ENCODE results near the gene WDR19. TPM values are rescaled to one million over a fixed set of nuclear protein-coding genes. Genes with fewer than 3 reads are reported as not detected.

The WDR19 gene
- total and polyA plus RNA-seq, 2 of the 4 experiments (the other 2 are of a cell fraction), result 16.0 to 22.6 TPM

DNA sequence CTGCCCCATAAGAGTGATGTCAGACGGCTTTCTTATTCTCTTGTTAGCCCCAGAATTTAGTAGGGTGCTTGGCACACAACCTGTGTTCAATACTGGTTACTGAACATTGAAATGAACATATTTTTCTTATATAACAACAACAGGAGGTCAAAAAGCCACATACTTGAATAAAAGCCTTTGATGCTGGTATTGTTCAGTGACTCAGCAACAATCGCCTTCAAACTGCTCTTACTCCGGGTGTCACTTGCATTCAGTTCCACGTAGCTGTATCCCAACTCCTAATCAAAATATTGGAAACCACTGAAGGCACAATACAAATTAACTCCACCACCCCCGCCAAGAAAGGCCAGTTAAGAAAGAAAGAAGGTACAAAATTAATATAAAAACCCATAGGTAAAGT, 122.3 kb downstream of the WDR19 start:
- BruUV-seq (replicated peaks), result no TSS peak
- Histone ChIP-seq H3K4me2 (ENCODE audit: low read depth, low read length) (no peak overlapping the region), H4K8ac (ENCODE audit: low read depth in 2 of 2, low read length in 2 of 2) (no peak overlapping the region), H2AK5ac (ENCODE audit: low read depth, low read length) (no peak overlapping the region), H3K4me1 (ENCODE audit: control insufficient read depth, insufficient read depth, low read length) (no peaks in the 10 kb centered on the region), H3K27me3 (ENCODE audit: control insufficient read depth, insufficient read depth, low read length) (no peaks in the 10 kb centered on the region), H3K4me3 (ENCODE audit: insufficient read depth, low read depth, low read length) (no peak overlapping the region), H3K4ac (ENCODE audit: low read depth, low read length) (no peak overlapping the region), H3K18ac (ENCODE audit: low read depth, low read length) (no peak overlapping the region), H2AFZ (replicated peaks; ENCODE audit: low read length, poor library complexity) (no peak overlapping the region), H3K79me1 (ENCODE audit: low read depth in 1 of 2, low read length in 2 of 2) (peaks cover 8 to 19% of the 10 kb centered on the region in 2 experiments; a peak in 3 of 4 replicates), H3K9ac (ENCODE audit: low read depth, low read length) (no peak overlapping the region), H2BK15ac (ENCODE audit: low read depth, low read length) (no peak overlapping the region), H3K9me1 (ENCODE audit: insufficient read depth, low read length) (peaks cover 15% of the 10 kb centered on the region; the same call in 1 of the 2 replicates), H3K23ac (ENCODE audit: low read depth, low read length) (no peak overlapping the region), H3K56ac (ENCODE audit: extremely low read depth, insufficient read depth, low read length) (no peak overlapping the region), H3K14ac (replicated peaks; ENCODE audit: low read depth, low read length) (no peak overlapping the region), H4K20me1 (ENCODE audit: insufficient read depth, low read length) (no peaks in the 10 kb centered on the region), H3K27ac (ENCODE audit: insufficient read depth, low read length) (no peak overlapping the region), H2BK20ac (ENCODE audit: low read depth, low read length) (no peak overlapping the region), H3K9me3 (ENCODE audit: control insufficient read depth, insufficient read depth, low read length) (no peaks in the 10 kb centered on the region), H4K5ac (ENCODE audit: low read depth, low read length) (no peak overlapping the region), H4K91ac (ENCODE audit: insufficient read depth, low read depth, low read length) (no peak overlapping the region), H2BK5ac (ENCODE audit: low read depth, low read length, poor library complexity, severe bottlenecking) (no peak overlapping the region), H2BK120ac (ENCODE audit: low read depth, low read length) (no peak overlapping the region), H2AK9ac (replicated peaks; ENCODE audit: low read depth, low read length, poor library complexity) (no peak overlapping the region), H3K36me3 (ENCODE audit: control insufficient read depth, insufficient read depth, low read length) (peaks cover 28% of the 10 kb centered on the region)
- DNase-seq (no peak), ATAC-seq (ENCODE audit: low read depth) (no peak)
- dilution Hi-C loops (cut with HindIII; ENCODE audit: low sequenced_read_pairs, unreplicated experiment), result no loop called here
- intact Hi-C loops (cut with micrococcal nuclease), result no loop called here
- WGBS, 2 experiments (ENCODE audit: extremely low coverage in 2 of 2, insufficient read length in 1 of 2), result no CpG with 5 or more reads among the region's 5 CpGs
- in situ Hi-C loops (cut with MboI; ENCODE audit: low sequenced_read_pairs), result no loop called here
- TF ChIP-seq FOS (IDR thresholded peaks at IDR 0.05; ENCODE audit: low read depth, low read length), result no peak
- ChIA-PET CTCF (no interaction called here), POLR2A (ENCODE audit: unreplicated experiment) (no interaction called here)

Measured in IMR-90 (cell line).